Measurements from ENCODE around the gene CD59.
"Not testable (repeated sequence)": the region's sequence is repeated elsewhere in the genome, so short reads cannot be mapped to it uniquely, and the experiment has no call there.

The CD59 gene

GRCh38 chr11:33742249-33742851 lies 6.1 kb upstream of the CD59 start:
- no peak for DNase-seq (ENCODE audit: low read depth)

DNA sequence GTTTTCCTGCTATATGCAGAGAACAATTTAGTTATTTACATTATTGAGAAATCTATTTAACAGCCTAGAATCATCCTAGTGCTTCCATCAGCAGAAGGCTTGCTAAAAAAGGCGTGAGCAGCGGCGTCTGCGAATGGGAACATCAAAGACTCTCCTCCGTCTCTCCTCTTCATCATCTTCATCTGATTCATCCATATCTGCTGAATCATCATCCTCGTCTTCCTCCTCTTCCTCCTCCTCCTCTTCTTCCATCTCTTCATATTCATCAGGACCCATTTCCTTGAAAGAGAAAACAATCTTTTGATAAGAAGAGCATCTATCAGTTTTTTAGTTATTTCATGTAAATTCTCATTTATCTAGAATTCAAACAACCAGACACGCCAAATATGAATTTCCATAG lies 5.6 kb upstream of the CD59 start:
- no peak for DNase-seq (ENCODE audit: low read depth)

GRCh38 chr11:33737362-33737821 lies 1.2 kb upstream of the CD59 start:
- DNase-seq (ENCODE audit: low read depth): no peak

- DNase-seq (ENCODE audit: low read depth): no peak
Measured at GRCh38 chr11:33735271-33736147, 714 bp downstream of the CD59 start.

- DNase-seq (ENCODE audit: low read depth): peak; percentile 42
Measured at GRCh38 chr11:33734441-33735270, 1.6 kb downstream of the CD59 start.

DNA sequence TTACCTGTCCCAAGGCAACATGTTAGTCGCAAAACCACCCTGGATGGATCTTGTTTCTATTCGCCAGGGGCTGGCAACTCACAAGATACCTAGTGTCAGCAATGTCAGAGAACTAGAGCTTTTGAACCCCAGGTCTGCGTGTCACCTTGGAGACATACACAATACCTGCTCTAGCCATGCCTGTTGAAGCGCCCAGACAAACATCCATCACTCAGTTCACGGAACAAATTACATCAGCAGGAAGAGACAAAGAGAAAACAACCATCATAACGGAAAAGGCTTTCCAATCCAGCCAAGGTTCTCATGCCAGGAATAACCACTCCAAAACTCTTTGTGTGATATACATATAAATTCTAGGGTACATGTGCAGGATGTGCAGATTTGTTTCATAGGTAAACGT lies 2.2 kb downstream of the CD59 start:
- no peak for DNase-seq (ENCODE audit: low read depth)

- DNase-seq (ENCODE audit: low read depth): no peak
Measured at GRCh38 chr11:33731723-33732531, 4.3 kb downstream of the CD59 start.

- no peak for DNase-seq (ENCODE audit: low read depth)
Measured at GRCh38 chr11:33730716-33731115, 5.5 kb downstream of the CD59 start.

DNA sequence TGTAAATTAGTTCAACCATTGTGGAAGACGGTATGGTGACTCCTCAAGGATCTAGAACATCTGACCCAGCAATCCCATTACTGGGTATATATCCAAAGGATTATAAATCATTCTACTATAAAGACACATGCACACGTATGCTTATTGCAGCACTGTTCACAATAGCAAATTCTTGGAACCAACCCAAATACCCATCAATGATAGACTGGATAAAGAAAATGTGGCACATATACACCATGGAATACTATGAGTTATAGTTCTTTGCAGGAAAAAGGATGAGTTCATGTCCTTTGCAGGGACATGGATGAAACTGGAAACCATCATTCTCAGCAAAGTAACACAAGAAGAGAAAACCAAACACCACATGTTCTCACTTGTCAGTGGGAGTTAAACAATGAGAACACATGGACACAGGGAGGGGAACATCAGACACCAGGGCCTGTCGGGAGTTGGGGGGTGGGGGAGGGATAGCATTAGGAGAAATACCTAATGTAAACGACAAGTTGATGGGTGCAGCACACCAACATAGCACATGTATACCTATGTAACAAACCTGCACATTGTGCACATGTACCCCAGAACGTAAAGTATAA lies 7.1 kb downstream of the CD59 start:
- not testable (repeated sequence) for DNase-seq (ENCODE audit: low read depth)

DNA sequence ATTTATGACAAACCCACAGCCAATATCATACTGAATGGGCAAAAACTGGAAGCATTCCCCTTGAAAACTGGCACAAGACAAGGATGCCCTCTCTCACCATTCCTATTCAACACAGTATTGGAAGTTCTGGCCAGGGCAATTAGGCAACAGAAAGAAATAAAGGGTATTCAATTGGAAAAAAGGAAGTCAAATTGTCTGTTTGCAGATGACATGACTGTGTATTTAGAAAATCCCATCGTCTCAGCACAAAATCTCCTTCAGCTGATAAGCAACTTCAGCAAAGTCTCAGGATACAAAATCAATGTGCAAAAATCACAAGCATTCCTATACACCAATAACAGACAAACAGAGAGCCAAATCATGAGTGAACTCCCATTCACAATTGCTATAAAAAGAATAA lies 8.7 kb downstream of the CD59 start:
- not testable (repeated sequence) for DNase-seq (ENCODE audit: low read depth)

DNA sequence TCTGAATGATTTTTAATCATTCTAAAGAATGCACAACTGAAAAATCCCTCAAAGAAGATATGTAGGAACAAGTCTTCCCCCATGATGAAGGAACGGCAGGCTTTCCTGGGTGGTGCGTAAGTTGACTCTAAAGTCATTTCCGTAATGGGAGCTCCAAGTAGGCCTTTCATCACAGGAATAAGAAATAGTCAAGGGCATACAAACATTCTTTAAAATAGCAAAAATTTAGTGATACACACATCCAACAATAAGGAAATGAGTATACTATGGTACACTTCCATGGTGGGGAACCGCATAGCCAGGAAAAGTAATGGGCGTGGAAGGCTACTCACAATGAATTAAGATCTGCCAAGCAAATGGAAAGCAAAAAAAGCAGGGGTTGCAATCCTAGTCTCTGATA lies 10.7 kb downstream of the CD59 start:
- no peak for DNase-seq (ENCODE audit: low read depth)

DNA sequence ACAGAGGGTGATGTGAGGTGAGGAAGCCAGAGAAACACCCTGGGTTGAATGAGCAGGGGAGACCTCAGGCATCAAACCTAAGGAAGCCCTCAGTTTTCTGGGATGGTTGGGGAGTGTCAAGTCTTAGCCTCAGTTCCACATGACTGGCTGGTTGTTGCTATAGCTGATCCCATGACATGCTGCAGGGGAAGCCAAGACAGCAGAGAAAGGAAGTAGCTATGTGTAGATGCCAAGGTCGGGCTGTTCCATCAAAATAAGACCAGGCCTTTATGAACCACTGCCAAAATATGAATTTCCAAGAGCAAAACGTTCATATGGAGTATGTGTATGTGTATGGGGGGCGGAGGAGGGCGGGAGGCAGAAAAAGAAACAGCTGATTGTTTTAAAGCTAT lies 11.6 kb downstream of the CD59 start:
- DNase-seq (ENCODE audit: low read depth): peak; percentile 68

DNA sequence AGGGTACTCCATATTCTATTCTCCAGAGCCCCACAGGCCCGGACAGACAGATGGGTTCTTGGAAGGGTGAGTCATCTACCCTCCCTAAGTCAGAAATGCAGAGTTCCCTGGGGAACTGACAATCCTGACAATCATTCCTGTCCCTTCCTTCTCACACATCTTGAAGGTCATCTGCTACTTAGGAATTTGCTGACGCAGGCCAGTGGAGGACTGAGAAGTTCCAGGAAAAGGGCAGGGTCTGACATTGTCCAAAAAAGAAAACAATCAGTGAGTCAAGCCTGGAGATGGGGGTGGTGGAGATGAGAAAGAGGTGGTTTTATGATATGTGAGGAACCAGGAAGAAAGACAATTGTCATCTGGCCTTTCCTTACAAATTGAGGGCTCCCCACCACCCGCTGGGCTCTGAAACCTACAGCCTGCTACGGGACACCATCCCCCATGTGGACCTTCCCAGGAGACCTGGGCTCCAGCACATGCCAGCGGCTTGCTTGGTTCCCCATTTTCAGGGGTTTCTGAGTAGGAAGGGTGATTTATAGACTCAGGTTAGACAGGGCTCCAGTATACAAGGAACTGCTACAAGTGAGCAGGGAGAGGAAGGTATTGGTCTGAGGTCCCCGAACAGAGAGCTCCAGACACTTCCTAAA lies 12.9 kb downstream of the CD59 start:
- peak; percentile 91 for DNase-seq (ENCODE audit: low read depth)

GRCh38 chr11:33722590-33723234 lies 13.5 kb downstream of the CD59 start:
- DNase-seq (ENCODE audit: low read depth): peak; percentile 77

DNA sequence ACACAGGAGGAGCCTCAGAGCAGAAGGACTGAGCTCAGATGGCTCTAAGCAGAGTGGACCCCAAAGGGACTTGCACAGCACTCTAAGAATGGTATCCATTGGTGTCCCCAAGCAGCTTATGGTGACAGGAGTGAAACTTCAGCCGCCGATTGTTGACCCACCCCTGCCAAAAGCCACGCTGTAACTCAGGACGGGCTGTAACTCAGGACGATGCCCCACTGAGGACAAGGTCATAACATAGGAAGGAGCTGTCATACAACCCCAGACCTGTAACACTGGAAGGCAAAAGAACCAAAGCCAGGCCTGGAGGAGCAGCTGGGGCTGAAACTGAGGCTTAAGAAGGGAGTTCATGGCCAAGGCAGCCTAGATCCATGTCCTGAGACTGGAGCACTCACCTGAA lies 14.2 kb downstream of the CD59 start:
- no peak for DNase-seq (ENCODE audit: low read depth)

DNA sequence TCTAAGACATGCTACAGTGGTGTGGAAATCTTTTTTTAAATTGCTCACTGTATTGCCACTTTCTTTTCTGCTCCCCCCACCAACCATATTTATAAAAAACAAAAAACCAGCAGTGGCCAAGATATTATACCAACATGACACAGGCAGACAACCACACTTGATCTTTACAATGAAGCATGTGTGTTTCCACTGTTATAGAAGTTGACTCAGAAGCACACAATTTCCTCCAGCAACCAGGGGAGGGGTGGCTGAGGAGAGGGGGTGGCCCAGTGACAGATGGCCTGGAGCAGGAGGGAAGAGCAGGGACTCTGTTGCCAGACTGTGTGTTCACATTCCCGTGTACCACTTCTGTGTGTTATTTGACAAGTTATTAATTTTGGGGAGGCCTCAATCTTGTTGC lies 14.8 kb downstream of the CD59 start:
- DNase-seq (ENCODE audit: low read depth): no peak

DNA sequence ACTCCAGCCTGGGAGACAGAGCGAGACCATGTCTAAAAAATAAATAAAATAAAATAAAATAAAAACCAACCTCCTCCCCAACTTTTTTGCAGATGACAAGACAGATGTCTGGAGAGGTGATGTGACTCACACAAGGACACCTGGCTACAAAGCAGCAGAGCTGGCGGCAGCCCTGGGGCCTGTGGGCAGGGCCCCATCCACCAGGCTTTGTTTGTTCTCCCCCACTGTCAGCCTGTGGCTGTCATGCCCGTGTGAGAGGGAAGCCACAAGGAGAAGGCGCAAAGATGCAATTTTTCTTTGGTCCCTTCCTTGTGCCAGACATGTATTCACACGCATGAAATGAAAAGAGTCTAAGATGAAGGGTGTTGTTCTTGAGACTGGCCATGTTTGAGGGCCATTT lies 16.6 kb downstream of the CD59 start:
- no peak for DNase-seq (ENCODE audit: low read depth)

DNA sequence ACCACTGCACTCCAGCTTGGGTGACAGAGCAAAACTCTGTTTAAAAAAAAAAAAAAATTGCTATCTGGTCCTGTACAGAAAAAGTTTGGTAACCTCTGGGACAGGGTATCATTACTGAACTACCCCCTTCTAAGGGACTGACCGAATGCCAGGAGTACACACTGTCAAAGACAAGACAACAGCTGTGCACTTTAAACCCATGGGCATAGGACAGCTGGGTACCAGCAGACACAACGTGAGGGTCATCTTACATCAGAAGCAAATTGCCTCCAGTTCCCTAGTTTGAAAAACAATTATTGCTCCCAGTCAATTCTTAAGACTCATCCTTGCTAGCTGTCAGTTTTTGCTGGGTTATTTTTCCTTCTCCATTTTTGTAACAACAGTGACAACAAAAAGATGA lies 17.8 kb downstream of the CD59 start:
- no peak for DNase-seq (ENCODE audit: low read depth)

GRCh38 chr11:33716243-33716642 lies 20.0 kb downstream of the CD59 start:
- no peak for DNase-seq (ENCODE audit: low read depth)

DNA sequence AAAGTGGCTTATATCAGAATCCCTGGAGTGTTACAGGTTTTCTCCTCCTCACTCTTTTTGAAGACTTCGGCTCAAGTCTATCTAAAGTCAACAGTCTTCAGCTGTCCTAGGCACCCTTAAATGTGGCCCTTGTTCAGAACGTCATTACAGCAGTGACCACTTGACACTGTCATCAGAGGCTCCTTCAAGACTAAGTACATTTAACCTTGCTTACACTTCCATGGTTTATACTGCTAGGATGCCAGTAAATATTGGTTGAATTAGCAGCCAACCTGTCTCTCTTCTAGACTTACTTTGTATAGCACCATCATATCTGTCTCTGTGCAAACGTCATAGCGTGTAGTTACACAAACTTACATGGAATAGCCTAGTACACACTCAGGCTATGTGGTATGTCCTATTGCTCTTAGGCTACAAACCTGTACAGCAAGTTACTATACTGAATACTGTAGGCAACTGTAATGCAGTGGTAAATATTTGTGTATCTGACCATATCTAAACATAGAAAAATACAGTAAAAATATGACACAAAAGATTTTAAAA lies 22.3 kb downstream of the CD59 start:
- DNase-seq (ENCODE audit: low read depth): no peak

All from stromal cell of bone marrow (primary cell).